Body of pancreas (tissue), 4 donors: ENCODE results near the gene SORCS2.

Experiments
- POLR2A ChIP-seq, 3 donors: fragments of 450-650 bp; IDR thresholded peaks; one replicate each; pipeline ENCODE4 v1.6.1; 2016; ENCODE audit warnings: antibody characterized with exemption in 3 of 3, mild to moderate bottlenecking in 2 of 3
- TF ChIP-seq, protein P1 (sequence below), 7 experiments: fragments of 450-650 bp in 4 of 7; fragments of 200-600 bp in 3 of 7; sonication (generic) in 3 of 7; IDR thresholded peaks; one replicate each; pipeline ENCODE4 v1.5.1; 2016 to 2019; ENCODE audit warnings: antibody characterized with exemption in 7 of 7

DNA sequence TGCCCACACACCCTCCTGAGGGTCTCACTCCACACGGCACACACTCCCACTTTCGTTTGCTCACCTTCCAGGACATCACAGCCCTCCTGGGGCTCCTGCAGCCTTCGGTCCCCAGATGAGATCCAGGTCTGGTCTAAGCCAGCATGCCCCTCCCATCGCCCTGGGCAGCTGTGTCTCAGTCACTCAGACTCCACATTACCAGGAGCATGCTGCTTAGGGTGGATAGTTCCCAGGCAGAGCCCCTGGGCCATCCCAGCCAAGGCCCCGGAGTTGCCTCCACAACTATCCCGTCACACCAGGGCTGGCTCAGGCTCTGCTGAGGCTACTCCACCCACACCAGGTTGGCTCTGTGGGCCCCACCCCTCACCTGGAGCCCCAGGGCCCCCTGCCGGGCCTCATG, 292.8 kb downstream of the SORCS2 start:
- TF ChIP-seq, protein P1, sequence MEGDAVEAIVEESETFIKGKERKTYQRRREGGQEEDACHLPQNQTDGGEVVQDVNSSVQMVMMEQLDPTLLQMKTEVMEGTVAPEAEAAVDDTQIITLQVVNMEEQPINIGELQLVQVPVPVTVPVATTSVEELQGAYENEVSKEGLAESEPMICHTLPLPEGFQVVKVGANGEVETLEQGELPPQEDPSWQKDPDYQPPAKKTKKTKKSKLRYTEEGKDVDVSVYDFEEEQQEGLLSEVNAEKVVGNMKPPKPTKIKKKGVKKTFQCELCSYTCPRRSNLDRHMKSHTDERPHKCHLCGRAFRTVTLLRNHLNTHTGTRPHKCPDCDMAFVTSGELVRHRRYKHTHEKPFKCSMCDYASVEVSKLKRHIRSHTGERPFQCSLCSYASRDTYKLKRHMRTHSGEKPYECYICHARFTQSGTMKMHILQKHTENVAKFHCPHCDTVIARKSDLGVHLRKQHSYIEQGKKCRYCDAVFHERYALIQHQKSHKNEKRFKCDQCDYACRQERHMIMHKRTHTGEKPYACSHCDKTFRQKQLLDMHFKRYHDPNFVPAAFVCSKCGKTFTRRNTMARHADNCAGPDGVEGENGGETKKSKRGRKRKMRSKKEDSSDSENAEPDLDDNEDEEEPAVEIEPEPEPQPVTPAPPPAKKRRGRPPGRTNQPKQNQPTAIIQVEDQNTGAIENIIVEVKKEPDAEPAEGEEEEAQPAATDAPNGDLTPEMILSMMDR (IDR thresholded peaks at IDR 0.05) = no peak
- no peak for TF ChIP-seq POLR2A (IDR thresholded peaks at IDR 0.05)
